GM19193 (cell line): ENCODE measurements around the gene SNAI3.

ENCODE experiments used
- POLR2A ChIP-seq: IDR thresholded peaks from 4 replicates; pipeline ENCODE4 v1.6.1; 2011; ENCODE audit not compliant: insufficient read depth, insufficient read length; ENCODE audit errors: extremely low read depth

Gene SNAI3

GRCh38 chr16:88714420-88715302 is 28.4 kb upstream of the SNAI3 start:
- no peak for TF ChIP-seq POLR2A

- TF ChIP-seq POLR2A: no peak
These were observed 27.5 kb upstream of the SNAI3 start for GRCh38 chr16:88713568-88714419.

- no peak for TF ChIP-seq POLR2A
These were observed 26.7 kb upstream of the SNAI3 start for GRCh38 chr16:88713054-88713453.

GRCh38 chr16:88712362-88712979 is 26.2 kb upstream of the SNAI3 start:
- no peak for TF ChIP-seq POLR2A

GRCh38 chr16:88711750-88712340 is 25.5 kb upstream of the SNAI3 start:
- TF ChIP-seq POLR2A: no peak

- TF ChIP-seq POLR2A: no peak
These were observed 24.2 kb upstream of the SNAI3 start for GRCh38 chr16:88710556-88710955.

- no peak for TF ChIP-seq POLR2A
These were observed 20.9 kb upstream of the SNAI3 start for GRCh38 chr16:88706965-88707826.

- peak; percentile 73 for TF ChIP-seq POLR2A
These were observed 20.1 kb upstream of the SNAI3 start, which contains the start of the genes CTU2 and RNF166 for GRCh38 chr16:88706229-88706964. Gene CTU2 (plus strand): TSS chr16:88706503. CDS start chr16:88706531, 28 bp downstream. Gene RNF166 (minus strand): TSS chr16:88706408. CDS start chr16:88706325, 83 bp downstream.

- TF ChIP-seq POLR2A: no peak
These were observed 19.5 kb upstream of the SNAI3 start for GRCh38 chr16:88705801-88706228.

GRCh38 chr16:88705076-88705684 is 18.9 kb upstream of the SNAI3 start:
- TF ChIP-seq POLR2A: no peak

- TF ChIP-seq POLR2A: peak; percentile 41
These were observed 17.4 kb upstream of the SNAI3 start for GRCh38 chr16:88703486-88704309.

GRCh38 chr16:88702371-88703210 is 16.3 kb upstream of the SNAI3 start:
- no peak for TF ChIP-seq POLR2A
